SK-N-SH (cell line): ENCODE results near the gene PIK3R3. TPM values are rescaled to one million over a fixed set of nuclear protein-coding genes. Genes with fewer than 3 reads are reported as not detected.

ENCODE experiments used
- CTCF ChIA-PET: fragments of 300-600, 350-600 bp; formaldehyde crosslinking; extraction: SDS; loops from one replicate; lab custom pipeline; 2021; lab: Yijun Ruan, JAX
- POLR2A ChIA-PET: fragments of 350-600 bp; sonication (Branson Sonifier 250); formaldehyde crosslinking; extraction: SDS; loops from one replicate; lab custom pipeline; 2020; ENCODE audit warnings: antibody characterized with exemption, inconsistent platforms; lab: Yijun Ruan, JAX
- DNase-seq: peaks from one replicate; pipeline ENCODE4 v3.0.0; 2012
- H2AFZ ChIP-seq: fragments of 200-600 bp; sonication (generic); 2 replicates; pipeline ENCODE4 v1.8.1; 2016; ENCODE audit warnings: antibody characterized with exemption, mild to moderate bottlenecking, low read depth
- H3F3A ChIP-seq: fragments of 200-600 bp; sonication (generic); replicated peaks from 2 replicates; pipeline ENCODE3; 2016; ENCODE audit warnings: antibody characterized with exemption, mild to moderate bottlenecking; ENCODE audit not compliant: insufficient read depth
- H3K27ac ChIP-seq, 2 experiments: fragments of 200-500 bp in 1 of 2; fragments of 200-600 bp in 1 of 2; sonication (Bioruptor generic) in 1 of 2; sonication (generic), shearing (Covaris generic) in 1 of 2; 2 replicates each; pipeline versions ENCODE4 v1.5.1 to v1.6.1; 2014 to 2016; ENCODE audit warnings: low read depth in 2 of 2, inconsistent platforms in 1 of 2, low read length in 1 of 2, mild to moderate bottlenecking in 1 of 2, mixed read lengths in 1 of 2
- H3K27me3 ChIP-seq: fragments of 200-600 bp; sonication (generic), shearing (Covaris generic); 2 replicates; pipeline ENCODE4 v1.6.1; 2016; ENCODE audit warnings: mixed run types; ENCODE audit not compliant: insufficient read depth
- H3K36me3 ChIP-seq, 2 experiments: fragments of 200-500 bp in 1 of 2; fragments of 200-600 bp in 1 of 2; sonication (Bioruptor generic) in 1 of 2; sonication (generic) in 1 of 2; replicated peaks in 1 of 2; 2 replicates each; pipeline versions ENCODE3 to v1.5.1; 2014 to 2016; ENCODE audit warnings: low read length in 1 of 2, mild to moderate bottlenecking in 1 of 2; ENCODE audit not compliant: insufficient read depth in 2 of 2, control insufficient read depth in 1 of 2
- H3K4me1 ChIP-seq, 2 experiments: fragments of 200-500 bp in 1 of 2; fragments of 200-600 bp in 1 of 2; sonication (Bioruptor generic) in 1 of 2; sonication (generic), shearing (Covaris generic) in 1 of 2; 2 replicates each; pipeline versions ENCODE4 v1.5.1 to v1.6.1; 2014 to 2016; ENCODE audit warnings: low read depth in 1 of 2, low read length in 1 of 2, mixed run types in 1 of 2; ENCODE audit not compliant: insufficient read depth in 2 of 2, control insufficient read depth in 1 of 2
- H3K4me2 ChIP-seq: fragments of 200-600 bp; sonication (generic), shearing (Covaris generic); 2 replicates; pipeline ENCODE4 v1.6.1; 2017; ENCODE audit warnings: mixed run types
- H3K4me3 ChIP-seq, 2 experiments: fragments of 200-500 bp in 1 of 2; fragments of 200-600 bp in 1 of 2; sonication (Bioruptor generic) in 1 of 2; sonication (generic), shearing (Covaris generic) in 1 of 2; 2 replicates each; pipeline versions ENCODE4 v1.5.1 to v1.8.1; 2014 to 2016; ENCODE audit warnings: low read depth in 2 of 2, inconsistent platforms in 1 of 2, low read length in 1 of 2, mild to moderate bottlenecking in 1 of 2, mixed read lengths in 1 of 2, moderate library complexity in 1 of 2
- H3K79me2 ChIP-seq: fragments of 200-600 bp; sonication (generic); 2 replicates; pipeline ENCODE4 v1.8.1; 2017; ENCODE audit warnings: mild to moderate bottlenecking; ENCODE audit not compliant: insufficient read depth
- H3K9ac ChIP-seq: fragments of 200-600 bp; sonication (generic); 2 replicates; pipeline ENCODE4 v1.6.1; 2017; ENCODE audit warnings: mixed run types
- H3K9me2 ChIP-seq: fragments of 200-600 bp; sonication (generic); 2 replicates; pipeline ENCODE4 v1.6.1; 2017; ENCODE audit warnings: mixed run types
- H3K9me3 ChIP-seq: fragments of 200-600 bp; sonication (generic); 2 replicates; pipeline ENCODE4 v1.6.1; 2017; ENCODE audit warnings: mixed run types, mild to moderate bottlenecking, moderate library complexity
- H4K20me1 ChIP-seq: fragments of 200-600 bp; sonication (generic); 2 replicates; pipeline ENCODE4 v1.6.1; 2017; ENCODE audit warnings: mild to moderate bottlenecking, mixed run types; ENCODE audit not compliant: insufficient read depth
- CHD2 ChIP-seq: fragments of 150-350 bp; IDR thresholded peaks from 2 replicates; pipeline ENCODE4 v1.6.1; 2018; ENCODE audit warnings: low read length; ENCODE audit not compliant: partially characterized antibody
- ELF1 ChIP-seq: IDR thresholded peaks from 2 replicates; pipeline ENCODE4 v1.4.0; 2012
- EP300 ChIP-seq, 2 experiments: IDR thresholded peaks; 2 replicates each; pipeline versions ENCODE4 v1.4.0 to v1.6.1; 2012; ENCODE audit warnings: borderline replicate concordance in 1 of 2, low read depth in 1 of 2, low read length in 1 of 2
- EZH2phosphoT487 ChIP-seq: fragments of 200-600 bp; sonication (generic); IDR thresholded peaks from 2 replicates; pipeline ENCODE4 v1.6.1; 2017; ENCODE audit warnings: low read depth, mixed run types, mild to moderate bottlenecking, antibody characterized with exemption, moderate library complexity, borderline replicate concordance
- FOSL2 ChIP-seq: IDR thresholded peaks from 2 replicates; pipeline ENCODE4 v1.4.0; 2012; ENCODE audit warnings: low read depth, mild to moderate bottlenecking, moderate library complexity, borderline replicate concordance
- GABPA ChIP-seq: IDR thresholded peaks from 2 replicates; pipeline ENCODE4 v1.4.0; 2012; ENCODE audit warnings: low read depth, mild to moderate bottlenecking
- GATA2 ChIP-seq: sonication (generic); formaldehyde crosslinking; IDR thresholded peaks from 2 replicates; pipeline ENCODE4 v1.5.0; 2020; ENCODE audit warnings: mild to moderate bottlenecking, missing genetic modification reagents
- JUND ChIP-seq: IDR thresholded peaks from 2 replicates; pipeline ENCODE4 v1.4.0; 2012
- MEF2A ChIP-seq: IDR thresholded peaks from 2 replicates; pipeline ENCODE4 v1.4.0; 2012; ENCODE audit warnings: low read depth, borderline replicate concordance
- NRF1 ChIP-seq: IDR thresholded peaks from 2 replicates; pipeline ENCODE4 v1.6.1; 2012; ENCODE audit warnings: low read depth, mild to moderate bottlenecking, low read length
- PBX3 ChIP-seq: IDR thresholded peaks from 2 replicates; pipeline ENCODE4; 2012
- TAF1 ChIP-seq: IDR thresholded peaks from 2 replicates; pipeline ENCODE4 v1.6.1; 2012; ENCODE audit warnings: low read depth, mild to moderate bottlenecking, low read length, moderate library complexity, borderline replicate concordance
- WGBS: methylation state at CpG from one replicate; pipeline ENCODE4 v1.1.6; 2017; ENCODE audit warnings: low lambda C conversion rate; 5-methylcytosine and 5-hydroxymethylcytosine counted together
- polyA plus RNA-seq, 3 experiments: library from polyadenylated mRNA; depleted of rRNA; stranded (reverse); fragments of >200 nt; gene quantifications; 2 replicates each; pipeline ENCODE4 v1.2.3, GENCODE V29; 2012

PIK3R3 gene
- polyA plus RNA-seq, 1 of the 3 experiments (the other 2 are of a cell fraction), result 4.0 TPM

- H3K27ac ChIP-seq, result no peak overlapping the region
- POLR2A ChIA-PET, result no interaction called here
- H3K4me3 ChIP-seq, result no peak overlapping the region
- CTCF ChIA-PET, result interaction anchor here (0.6 kb wide), 1 partner anchor 661 kb away, joined by 3 read pairs; no protein-coding TSS in a partner anchor
- H2AFZ ChIP-seq, result no peak overlapping the region
- TF ChIP-seq CHD2 (no peak), FOSL2 (no peak), EZH2phosphoT487 (no peak), NRF1 (no peak), GABPA (no peak)
- WGBS, result 100% methylated on average over 1 of the region's 1 CpG
- no peaks in the 10 kb centered on the region for H3K79me2 ChIP-seq
- H3K9me3 ChIP-seq, result no peaks in the 10 kb centered on the region
- H4K20me1 ChIP-seq, result no peaks in the 10 kb centered on the region
- no peaks in the 10 kb centered on the region for H3K27me3 ChIP-seq
- DNase-seq, result no peak
- H3K4me1 ChIP-seq, result no peaks in the 10 kb centered on the region
- no peaks in the 10 kb centered on the region for H3K9me2 ChIP-seq
- H3K9ac ChIP-seq, result no peak overlapping the region
- no peaks in the 10 kb centered on the region for H3F3A ChIP-seq
- no peak overlapping the region for H3K4me2 ChIP-seq
- peaks cover 33 to 42% of the 10 kb centered on the region in 2 experiments for H3K36me3 ChIP-seq
These were observed 127.9 kb downstream of the PIK3R3 start for GRCh38 chr1:46004492-46004891.

DNA sequence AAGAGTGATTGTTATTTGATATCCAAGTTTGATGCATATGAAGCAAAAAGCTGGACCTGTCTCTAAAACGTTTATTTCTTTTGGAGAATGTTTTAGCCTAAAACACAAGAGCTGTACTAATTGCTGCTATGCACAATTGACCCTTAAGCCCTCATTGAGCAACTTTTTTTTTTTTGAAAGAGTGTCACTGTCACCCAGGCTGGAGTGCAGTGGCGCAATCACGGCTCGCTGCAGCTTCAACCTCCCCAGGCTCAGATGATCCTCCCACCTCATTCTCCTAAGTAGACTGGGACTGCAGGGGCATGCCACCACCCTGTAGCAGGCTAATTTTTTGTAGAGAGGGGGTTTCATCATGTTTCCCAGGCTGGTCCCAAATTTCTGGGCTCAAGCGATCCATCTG, 129.1 kb downstream of the PIK3R3 start:
- CTCF ChIA-PET, result no interaction called here

More for the DNA sequence above, 129.1 kb downstream of the PIK3R3 start:
- TF ChIP-seq TAF1 (no peak), JUND (no peak), EP300 (IDR thresholded peaks at IDR 0.05; ENCODE audit: borderline replicate concordance in 1 of 2, low read depth in 1 of 2, low read length in 1 of 2) (no peak), MEF2A (no peak), FOSL2 (no peak), GATA2 (CRISPR knock-in tag) (no peak), GABPA (no peak), ELF1 (no peak), PBX3 (no peak)
- H3K9me3 ChIP-seq, result no peaks in the 10 kb centered on the region
- WGBS, result 92% methylated on average over 5 of the region's 5 CpGs
- no peaks in the 10 kb centered on the region for H3K27me3 ChIP-seq
- no peaks in the 10 kb centered on the region for H3K4me1 ChIP-seq
- no peaks in the 10 kb centered on the region for H3K79me2 ChIP-seq
- H3K9me2 ChIP-seq, result no peaks in the 10 kb centered on the region
- H4K20me1 ChIP-seq, result no peaks in the 10 kb centered on the region
- H3K9ac ChIP-seq, result no peak overlapping the region
- peaks cover 35 to 36% of the 10 kb centered on the region in 2 experiments for H3K36me3 ChIP-seq
- H3K27ac ChIP-seq, result no peak overlapping the region
- no peak overlapping the region for H3K4me3 ChIP-seq
- no peaks in the 10 kb centered on the region for H3F3A ChIP-seq
- no peak overlapping the region for H2AFZ ChIP-seq
- H3K4me2 ChIP-seq, result no peak overlapping the region
- POLR2A ChIA-PET, result no interaction called here
- DNase-seq, result no peak
